Measurements from ENCODE around the gene FGF3. TPM values are rescaled to one million over a fixed set of nuclear protein-coding genes. Genes with fewer than 3 reads are reported as not detected.

The FGF3 gene
- total RNA-seq, result not detected

GRCh38 chr11:69818603-69819441 lies at the start of gene FGF3:
FGF3 (minus strand) TSS chr11:69819416; CDS start chr11:69818933, 483 bp downstream.
- DNase-seq (ENCODE audit: low spot score), result no peak

- DNase-seq (ENCODE audit: low spot score), result no peak
These were observed 49.7 kb upstream of the FGF3 start for GRCh38 chr11:69868871-69869270.

GRCh38 chr11:69868006-69868810 lies 49.0 kb upstream of the FGF3 start:
- no peak for DNase-seq (ENCODE audit: low spot score)

GRCh38 chr11:69867076-69868005 lies 48.1 kb upstream of the FGF3 start:
- no peak for DNase-seq (ENCODE audit: low spot score)

GRCh38 chr11:69866648-69867047 lies 47.4 kb upstream of the FGF3 start:
- no peak for DNase-seq (ENCODE audit: low spot score)

- DNase-seq (ENCODE audit: low spot score), result no peak
These were observed 46.5 kb upstream of the FGF3 start for GRCh38 chr11:69865707-69866106.

- no peak for DNase-seq (ENCODE audit: low spot score)
These were observed 45.8 kb upstream of the FGF3 start for GRCh38 chr11:69864686-69865661.

- no peak for DNase-seq (ENCODE audit: low spot score)
These were observed 44.5 kb upstream of the FGF3 start for GRCh38 chr11:69863544-69864200.

- DNase-seq (ENCODE audit: low spot score), result no peak
These were observed 43.8 kb upstream of the FGF3 start for GRCh38 chr11:69862797-69863543.

GRCh38 chr11:69862331-69862771 lies 43.1 kb upstream of the FGF3 start:
- no peak for DNase-seq (ENCODE audit: low spot score)

- DNase-seq (ENCODE audit: low spot score), result no peak
These were observed 42.7 kb upstream of the FGF3 start for GRCh38 chr11:69861901-69862300.

GRCh38 chr11:69860796-69861445 lies 41.7 kb upstream of the FGF3 start:
- no peak for DNase-seq (ENCODE audit: low spot score)

- DNase-seq (ENCODE audit: low spot score), result no peak
These were observed 41.0 kb upstream of the FGF3 start for GRCh38 chr11:69860244-69860643.

- no peak for DNase-seq (ENCODE audit: low spot score)
These were observed 40.2 kb upstream of the FGF3 start for GRCh38 chr11:69859275-69859934.

GRCh38 chr11:69855421-69855820 lies 36.2 kb upstream of the FGF3 start:
- no peak for DNase-seq (ENCODE audit: low spot score)

- no peak for DNase-seq (ENCODE audit: low spot score)
These were observed 35.5 kb upstream of the FGF3 start for GRCh38 chr11:69854713-69855112.

- DNase-seq (ENCODE audit: low spot score), result no peak
These were observed 32.8 kb upstream of the FGF3 start for GRCh38 chr11:69852056-69852455.

- no peak for DNase-seq (ENCODE audit: low spot score)
These were observed 29.0 kb upstream of the FGF3 start for GRCh38 chr11:69848201-69848600.
